Spleen (tissue), 11 donors: ENCODE results near the gene HPCAL1. TPM values are rescaled to one million over a fixed set of nuclear protein-coding genes. Genes with fewer than 3 reads are reported as not detected.
A peak's percentile ranks its signal among the peaks of the same experiment; 100 is the strongest.

Source experiments
- DNase-seq: peaks from one replicate; pipeline ENCODE4 v3.0.0-alpha.2; 2020
- H3K27ac ChIP-seq, 8 donors: fragments of 200-600 bp; sonication (generic) in 7 of 8; 1 replicate in 4 of 8; 2 replicates in 4 of 8; pipeline versions ENCODE4 v1.5.0 to v1.8.0; 2016 to 2021; ENCODE audit warnings: inconsistent platforms in 4 of 8, mild to moderate bottlenecking in 4 of 8, moderate library complexity in 1 of 8
- H3K27me3 ChIP-seq, 7 donors: fragments of 200-600 bp; sonication (generic) in 6 of 7; replicated peaks in 1 of 7; 1 replicate in 4 of 7; 2 replicates in 3 of 7; pipeline versions ENCODE4 v1.5.0 to v1.8.0; 2016 to 2021; ENCODE audit warnings: inconsistent platforms in 3 of 7, mild to moderate bottlenecking in 1 of 7
- H3K36me3 ChIP-seq, 6 donors: fragments of 200-600 bp; sonication (generic) in 5 of 6; 1 replicate in 4 of 6; 2 replicates in 2 of 6; pipeline versions ENCODE4 v1.5.0 to v1.8.0; 2016 to 2021; ENCODE audit warnings: inconsistent platforms in 2 of 6
- H3K4me1 ChIP-seq, 6 donors: fragments of 200-600 bp; sonication (generic) in 5 of 6; 1 replicate in 3 of 6; 2 replicates in 3 of 6; pipeline versions ENCODE4 v1.5.0 to v1.8.0; 2016 to 2021; ENCODE audit warnings: inconsistent platforms in 3 of 6
- H3K4me3 ChIP-seq, 8 donors: fragments of 200-600 bp; sonication (generic) in 7 of 8; 1 replicate in 4 of 8; 2 replicates in 4 of 8; pipeline versions ENCODE4 v1.5.0 to v1.8.0; 2016 to 2021; ENCODE audit warnings: inconsistent platforms in 4 of 8, mild to moderate bottlenecking in 4 of 8, moderate library complexity in 2 of 8
- H3K9me3 ChIP-seq, 8 donors: fragments of 200-600 bp; sonication (generic) in 7 of 8; 1 replicate in 4 of 8; 2 replicates in 4 of 8; pipeline versions ENCODE4 v1.5.0 to v1.8.0; 2016 to 2021; ENCODE audit warnings: inconsistent platforms in 4 of 8
- CTCF ChIP-seq, 11 experiments: fragments of 200-600 bp in 7 of 11; fragments of 450-650 bp in 4 of 11; sonication (generic) in 4 of 11; IDR thresholded peaks in 8 of 11; conservative IDR thresholded peaks in 3 of 11; 1 replicate in 7 of 11; 2 replicates in 4 of 11; pipeline versions ENCODE4 v1.4.0 to v1.8.0; 2016 to 2021; ENCODE audit warnings: antibody characterized with exemption in 11 of 11, inconsistent platforms in 4 of 11, mild to moderate bottlenecking in 1 of 11
- POLR2A ChIP-seq, 3 donors: fragments of 450-650 bp; IDR thresholded peaks; one replicate each; pipeline ENCODE4 v1.5.1; 2017; ENCODE audit warnings: antibody characterized with exemption in 3 of 3, mild to moderate bottlenecking in 1 of 3
- POLR2AphosphoS5 ChIP-seq, 3 donors: sonication (generic); formaldehyde crosslinking; IDR thresholded peaks; one replicate each; pipeline ENCODE4 v1.5.1; 2017; ENCODE audit warnings: antibody characterized with exemption in 3 of 3
- WGBS, 5 donors: extraction: QIAGEN DNeasy Blood & Tissue Kit in 3 of 5; methylation state at CpG; one replicate each; pipeline versions ENCODE4 v1.1.5 to v1.1.7; 2013 to 2018; 5-methylcytosine and 5-hydroxymethylcytosine counted together
- intact Hi-C: fragments of 100-400 bp; cut with DNase I; formaldehyde crosslinking; loops from one replicate; pipeline ENCODE4 v1.15.0; 2023; ENCODE audit warnings: low total_unique reads
- polyA plus RNA-seq, 3 donors: library from polyadenylated mRNA; stranded (reverse); fragments of 200-250 nt; gene quantifications; one replicate each; pipeline ENCODE4 v1.2.1, GENCODE V29; 2013
- total RNA-seq, 7 donors: library from RNA; depleted of rRNA in 3 of 7; stranded (reverse); fragments of >200 nt in 3 of 7; fragmentation: NEBNext Ultra II Directional in 4 of 7; extraction: Animal tissue kit (Norgen Biotek cat#: 25700) in 4 of 7; gene quantifications; one replicate each; pipeline versions ENCODE4 v1.1.0 to v1.2.1, GENCODE V29; 2016 to 2021
- donor health status: healthy with polysubstance abuse.
- donor health status: DM: no; HTN: no; CAD: no; lungs with moderate emphysema.
- donor health status: DM: no; HTN: no; CAD: no.
- donor health status: Bipolar disorder and iron deficiency.
- donor health status: healthy.
- donor health status: DM: no; HTN: no; CAD: no.
- donor health status: DM: yes; HTN: yes; CAD: no.

HPCAL1 gene
- total and polyA plus RNA-seq, 10 donors = 41.9 to 80.6 (median 57.7) TPM

DNA sequence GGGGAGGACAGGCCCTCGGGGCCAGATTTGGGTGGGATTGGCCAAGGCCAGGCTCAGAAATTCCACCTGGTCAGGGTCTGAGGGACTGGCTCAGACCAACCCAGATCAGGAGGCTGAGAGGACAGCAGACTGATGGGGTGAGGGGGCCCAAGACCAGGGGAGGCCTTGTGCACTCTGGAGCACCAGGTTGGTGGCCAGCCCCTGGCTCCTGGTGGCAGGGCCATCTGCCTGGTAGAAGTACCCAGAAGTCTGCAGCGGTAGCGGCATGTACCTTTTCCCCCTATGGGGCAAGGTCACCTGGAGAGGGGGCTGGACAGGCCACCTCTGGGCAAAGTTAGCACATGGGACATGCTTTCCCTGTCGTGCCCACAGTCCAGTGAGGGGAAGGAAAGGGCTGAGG is 166.6 kb downstream of the HPCAL1 start:
- 83 to 92% (median 85%) methylated on average over 4 of the region's 4 CpGs for WGBS, 5 donors
- DNase-seq = peak; percentile 68
- H3K36me3 ChIP-seq = no peaks in the 10 kb centered on the region
- no peaks in the 10 kb centered on the region for H3K9me3 ChIP-seq
- peaks cover 0 to 5% (median 0%) of the 10 kb centered on the region in 7 donors for H3K27me3 ChIP-seq
- H3K4me3 ChIP-seq = no peak overlapping the region
- TF ChIP-seq POLR2A (IDR thresholded peaks at IDR 0.05) = no peak
- TF ChIP-seq CTCF (IDR thresholded peaks at IDR 0.05 in 8 of 11, conservative IDR thresholded peaks at IDR 0.05 in 3 of 11) = no peak
- no peak for TF ChIP-seq POLR2AphosphoS5 (IDR thresholded peaks at IDR 0.05)
- intact Hi-C loops = no loop called here
- H3K27ac ChIP-seq = no peak overlapping the region
- H3K4me1 ChIP-seq = no peaks in the 10 kb centered on the region

DNA sequence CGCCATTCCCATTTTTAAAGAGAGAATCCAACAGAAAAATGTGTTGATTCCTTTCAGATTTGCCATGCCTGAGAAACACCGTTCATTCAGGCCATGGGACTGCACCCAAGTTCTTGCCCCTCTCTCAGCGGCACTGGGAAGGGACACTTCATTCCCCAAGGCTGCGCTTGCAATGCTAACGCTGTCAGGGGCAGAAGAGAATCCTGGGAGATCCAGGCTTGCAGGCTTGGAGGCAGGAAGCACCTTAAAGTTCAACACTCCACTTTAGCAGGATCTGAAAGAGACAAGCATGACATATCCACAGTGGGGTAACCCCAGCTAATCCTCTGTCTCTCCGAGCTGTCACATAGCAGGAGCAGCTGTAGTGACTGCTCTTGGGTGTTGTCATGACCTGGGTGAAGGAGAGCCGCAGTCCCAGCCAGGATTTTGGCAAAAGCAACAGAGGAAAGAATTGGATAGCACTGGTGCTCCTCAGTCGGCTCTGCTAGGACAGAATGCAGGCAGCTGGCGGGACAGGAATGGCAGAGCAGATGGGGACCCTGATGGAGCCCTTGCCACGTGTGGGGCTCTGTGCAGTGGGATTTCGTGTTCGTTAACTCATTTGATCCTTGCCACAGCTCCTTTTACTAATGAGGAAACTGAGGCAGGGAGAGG is 167.4 kb downstream of the HPCAL1 start:
- intact Hi-C loops = no loop called here
- Histone ChIP-seq H3K27me3 (peaks cover 0 to 5% (median 0%) of the 10 kb centered on the region in 7 donors), H3K36me3 (no peaks in the 10 kb centered on the region), H3K9me3 (no peaks in the 10 kb centered on the region), H3K4me1 (no peaks in the 10 kb centered on the region), H3K4me3 (no peak overlapping the region), H3K27ac (no peak overlapping the region)
- TF ChIP-seq CTCF (IDR thresholded peaks at IDR 0.05 in 8 of 11, conservative IDR thresholded peaks at IDR 0.05 in 3 of 11) = no peak
- no peak for TF ChIP-seq POLR2AphosphoS5 (IDR thresholded peaks at IDR 0.05)
- no peak for TF ChIP-seq POLR2A (IDR thresholded peaks at IDR 0.05)
- WGBS, 5 donors = 84 to 90% (median 85%) methylated on average over 11 to 12 of the region's 12 CpGs
- peak; percentile 41 for DNase-seq

- no peak overlapping the region for H3K4me3 ChIP-seq
- H3K4me1 ChIP-seq = no peaks in the 10 kb centered on the region
- peaks cover 0 to 5% (median 0%) of the 10 kb centered on the region in 7 donors for H3K27me3 ChIP-seq
- no peaks in the 10 kb centered on the region for H3K36me3 ChIP-seq
- TF ChIP-seq POLR2AphosphoS5 (IDR thresholded peaks at IDR 0.05) (no peak), POLR2A (IDR thresholded peaks at IDR 0.05) (no peak)
- DNase-seq = peak; percentile 41
- intact Hi-C loops = no loop called here
- H3K9me3 ChIP-seq = no peaks in the 10 kb centered on the region
- WGBS, 5 donors = 76 to 88% (median 87%) methylated on average over 15 of the region's 15 CpGs
- no peak overlapping the region for H3K27ac ChIP-seq
Observed at GRCh38 chr2:10471046-10471571, 168.4 kb downstream of the HPCAL1 start.

- peak; percentile 6 for DNase-seq
- WGBS, 5 donors = 85 to 96% (median 87%) methylated on average over 2 of the region's 2 CpGs
- H3K27ac ChIP-seq = no peak overlapping the region
- no peak overlapping the region for H3K4me3 ChIP-seq
- H3K9me3 ChIP-seq = no peaks in the 10 kb centered on the region
- H3K36me3 ChIP-seq = no peaks in the 10 kb centered on the region
- intact Hi-C loops = no loop called here
- H3K27me3 ChIP-seq = no peaks in the 10 kb centered on the region
- TF ChIP-seq POLR2A (IDR thresholded peaks at IDR 0.05) = no peak
- no peak for TF ChIP-seq POLR2AphosphoS5 (IDR thresholded peaks at IDR 0.05)
- TF ChIP-seq CTCF (IDR thresholded peaks at IDR 0.05 in 8 of 11, conservative IDR thresholded peaks at IDR 0.05 in 3 of 11) = no peak
- H3K4me1 ChIP-seq = no peaks in the 10 kb centered on the region
Observed at GRCh38 chr2:10471955-10472354, 169.3 kb downstream of the HPCAL1 start.
